CD4-positive, alpha-beta T cell (primary cell): ENCODE results near the gene TAB3. TPM values are rescaled to one million over a fixed set of nuclear protein-coding genes. Genes with fewer than 3 reads are reported as not detected.
"Not testable (repeated sequence)": the region's sequence is repeated elsewhere in the genome, so short reads cannot be mapped to it uniquely, and the experiment has no call there.

Source experiments
- ATAC-seq: fragments of 200-7000 bp; cut with Tn5 transposase; one replicate; pipeline ENCODE4 v1.10.0; 2022; ENCODE audit warnings: mild to moderate bottlenecking; ENCODE audit not compliant: poor library complexity
- CTCF ChIA-PET: fragments of 350-600 bp; sonication (Branson Sonifier 250); formaldehyde crosslinking; loops from one replicate; lab custom pipeline; 2021; ENCODE audit warnings: antibody characterized with exemption, inconsistent platforms; lab: Charles Lee
- POLR2A ChIA-PET: fragments of 350-600 bp; sonication (Branson Sonifier 250); formaldehyde crosslinking; loops from one replicate; lab custom pipeline; 2021; ENCODE audit warnings: antibody characterized with exemption, inconsistent platforms; lab: Charles Lee
- DNase-seq, 14 experiments: peaks; one replicate each; pipeline ENCODE4 v3.0.0-alpha.2; 2013 to 2020; ENCODE audit warnings: mixed read lengths in 2 of 14
- H3K27ac ChIP-seq, 2 donors: one replicate each; pipeline versions ENCODE4 v1.5.1 to v1.7.0; 2013; ENCODE audit warnings: low read length in 2 of 2, low read depth in 1 of 2, mild to moderate bottlenecking in 1 of 2
- H3K27me3 ChIP-seq, 2 experiments: 1 replicate in 1 of 2; 2 replicates in 1 of 2; pipeline versions ENCODE4 v1.6.1 to v1.7.0; 2013; ENCODE audit warnings: low read length in 2 of 2, control low read depth in 1 of 2, mild to moderate bottlenecking in 1 of 2, moderate library complexity in 1 of 2; ENCODE audit not compliant: insufficient read depth in 2 of 2, control insufficient read depth in 1 of 2
- H3K36me3 ChIP-seq: one replicate; pipeline ENCODE4 v1.6.1; 2013; ENCODE audit warnings: low read length, control low read depth; ENCODE audit not compliant: insufficient read depth
- H3K4me1 ChIP-seq: one replicate; pipeline ENCODE4 v1.6.1; 2013; ENCODE audit warnings: low read length, control low read depth; ENCODE audit not compliant: insufficient read depth
- H3K4me3 ChIP-seq: one replicate; pipeline ENCODE4 v1.5.1; 2013; ENCODE audit warnings: mild to moderate bottlenecking, low read length, moderate library complexity
- H3K9me3 ChIP-seq, 2 experiments: 1 replicate in 1 of 2; 2 replicates in 1 of 2; pipeline versions ENCODE4 v1.6.1 to v1.7.0; 2013; ENCODE audit warnings: low read length in 2 of 2, mild to moderate bottlenecking in 2 of 2, control low read depth in 1 of 2, moderate library complexity in 1 of 2; ENCODE audit not compliant: control insufficient read depth in 1 of 2, insufficient read depth in 1 of 2
- H3K27ac Mint-ChIP-seq: one replicate; pipeline ENCODE4 v1.8.0; 2020; ENCODE audit warnings: mixed read lengths
- H3K27me3 Mint-ChIP-seq: one replicate; pipeline ENCODE4 v1.8.0; 2021; ENCODE audit warnings: mixed read lengths
- H3K36me3 Mint-ChIP-seq: one replicate; pipeline ENCODE4 v1.8.0; 2021; ENCODE audit warnings: low read depth, mixed read lengths
- H3K4me1 Mint-ChIP-seq: one replicate; pipeline ENCODE4 v1.8.0; 2021; ENCODE audit warnings: low read depth, mixed read lengths
- H3K4me3 Mint-ChIP-seq: one replicate; pipeline ENCODE4 v1.8.0; 2020; ENCODE audit warnings: mild to moderate bottlenecking, mixed read lengths
- H3K9me3 Mint-ChIP-seq: one replicate; pipeline ENCODE4 v1.8.0; 2020; ENCODE audit warnings: mixed read lengths
- intact Hi-C, 2 experiments: fragments of 100-400 bp; cut with DNase I in 1 of 2; cut with micrococcal nuclease in 1 of 2; formaldehyde crosslinking; loops; one replicate each; pipeline versions ENCODE4 v1.15.1 to v1.9.0; 2023 to 2025; cut with DNase I, micrococcal nuclease
- total RNA-seq, 174 experiments: library from RNA in 2 of 174; stranded (reverse) in 2 of 174; gene quantifications; one replicate each; pipeline ENCODE4 v1.2.3 and lab custom pipeline; 2021 to 2026
- TF ChIP-seq, protein P1 (sequence below): fragments of 200-600 bp; IDR thresholded peaks from one replicate; pipeline ENCODE4 v1.8.0; 2022; ENCODE audit warnings: antibody characterized with exemption, mild to moderate bottlenecking

TAB3 gene
- total RNA-seq, 2 experiments from 2014 or later, result 24.7 to 25.6 TPM

DNA sequence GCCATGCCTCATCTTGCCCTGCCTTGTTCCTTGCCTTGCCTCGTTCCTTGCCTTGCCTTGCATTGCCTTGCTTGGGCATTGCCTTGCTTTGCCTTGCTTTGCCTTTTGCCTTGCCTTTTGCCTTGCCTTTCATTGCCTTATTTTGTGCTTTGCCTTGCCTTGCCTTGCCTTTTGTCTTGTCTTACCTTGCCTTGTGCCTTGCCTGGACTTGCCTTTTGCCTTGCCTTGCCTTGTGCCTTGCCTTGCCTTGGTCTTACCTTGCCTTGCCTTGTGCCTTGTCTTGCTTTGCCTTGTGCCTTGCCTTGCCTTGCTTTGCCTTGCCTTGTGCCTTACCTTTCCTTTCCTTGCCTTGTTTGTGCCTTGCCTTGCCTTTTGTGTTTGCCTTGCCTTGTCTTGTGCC lies 88.2 kb downstream of the TAB3 start:
- intact Hi-C loops, result no loop called here
- ChIA-PET POLR2A (no interaction called here), CTCF (no interaction called here)
- Mint-ChIP-seq H3K27me3 (no peaks in the 10 kb centered on the region), H3K36me3 (no peaks in the 10 kb centered on the region), H3K9me3 (no peaks in the 10 kb centered on the region), H3K4me3 (no peak overlapping the region), H3K27ac (no peak overlapping the region), H3K4me1 (no peaks in the 10 kb centered on the region)
- H3K4me1 ChIP-seq, result no peaks in the 10 kb centered on the region
- ATAC-seq (no peak), DNase-seq (no peak)
- H3K27ac ChIP-seq, result no peak overlapping the region
- no peaks in the 10 kb centered on the region for H3K27me3 ChIP-seq
- no peak overlapping the region for H3K4me3 ChIP-seq
- H3K36me3 ChIP-seq, result no peaks in the 10 kb centered on the region
- TF ChIP-seq, protein P1, sequence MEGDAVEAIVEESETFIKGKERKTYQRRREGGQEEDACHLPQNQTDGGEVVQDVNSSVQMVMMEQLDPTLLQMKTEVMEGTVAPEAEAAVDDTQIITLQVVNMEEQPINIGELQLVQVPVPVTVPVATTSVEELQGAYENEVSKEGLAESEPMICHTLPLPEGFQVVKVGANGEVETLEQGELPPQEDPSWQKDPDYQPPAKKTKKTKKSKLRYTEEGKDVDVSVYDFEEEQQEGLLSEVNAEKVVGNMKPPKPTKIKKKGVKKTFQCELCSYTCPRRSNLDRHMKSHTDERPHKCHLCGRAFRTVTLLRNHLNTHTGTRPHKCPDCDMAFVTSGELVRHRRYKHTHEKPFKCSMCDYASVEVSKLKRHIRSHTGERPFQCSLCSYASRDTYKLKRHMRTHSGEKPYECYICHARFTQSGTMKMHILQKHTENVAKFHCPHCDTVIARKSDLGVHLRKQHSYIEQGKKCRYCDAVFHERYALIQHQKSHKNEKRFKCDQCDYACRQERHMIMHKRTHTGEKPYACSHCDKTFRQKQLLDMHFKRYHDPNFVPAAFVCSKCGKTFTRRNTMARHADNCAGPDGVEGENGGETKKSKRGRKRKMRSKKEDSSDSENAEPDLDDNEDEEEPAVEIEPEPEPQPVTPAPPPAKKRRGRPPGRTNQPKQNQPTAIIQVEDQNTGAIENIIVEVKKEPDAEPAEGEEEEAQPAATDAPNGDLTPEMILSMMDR, result no peak
- H3K9me3 ChIP-seq, result peaks cover 0 to 13% of the 10 kb centered on the region in 2 experiments

DNA sequence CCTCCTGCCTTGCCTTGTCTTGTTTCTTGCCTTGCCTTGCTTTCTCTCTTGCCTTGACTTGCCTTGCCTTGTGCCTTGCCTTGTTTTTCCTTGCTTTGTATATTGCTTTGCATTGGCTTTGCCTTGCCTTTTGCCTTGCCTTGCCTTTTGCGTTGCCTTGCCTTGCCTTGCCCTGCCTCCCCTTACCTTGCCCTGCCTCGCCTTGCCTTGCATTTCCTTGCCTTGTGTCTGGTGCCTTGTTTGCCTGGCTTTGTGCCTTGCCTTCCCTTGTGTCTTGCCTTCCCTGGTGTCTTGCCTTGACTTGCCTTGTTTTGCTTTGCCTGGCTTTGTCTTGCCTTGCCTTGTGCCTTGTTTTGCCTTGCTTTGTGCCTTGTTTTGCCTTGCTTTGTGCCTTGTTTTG lies 89.7 kb downstream of the TAB3 start:
- TF ChIP-seq, protein P1, result no peak
- no peak for ATAC-seq
- H3K27me3 ChIP-seq, result no peaks in the 10 kb centered on the region
- no peak for DNase-seq
- H3K36me3 ChIP-seq, result no peaks in the 10 kb centered on the region
- Mint-ChIP-seq H3K4me3 (no peak overlapping the region), H3K9me3 (no peaks in the 10 kb centered on the region), H3K27ac (no peak overlapping the region), H3K36me3 (no peaks in the 10 kb centered on the region), H3K27me3 (no peaks in the 10 kb centered on the region), H3K4me1 (no peaks in the 10 kb centered on the region)
- no peaks in the 10 kb centered on the region for H3K4me1 ChIP-seq
- intact Hi-C loops, result no loop called here
- ChIA-PET CTCF (no interaction called here), POLR2A (no interaction called here)
- H3K4me3 ChIP-seq, result no peak overlapping the region
- peaks cover 0 to 20% of the 10 kb centered on the region in 2 experiments for H3K9me3 ChIP-seq
- H3K27ac ChIP-seq, result no peak overlapping the region

DNA sequence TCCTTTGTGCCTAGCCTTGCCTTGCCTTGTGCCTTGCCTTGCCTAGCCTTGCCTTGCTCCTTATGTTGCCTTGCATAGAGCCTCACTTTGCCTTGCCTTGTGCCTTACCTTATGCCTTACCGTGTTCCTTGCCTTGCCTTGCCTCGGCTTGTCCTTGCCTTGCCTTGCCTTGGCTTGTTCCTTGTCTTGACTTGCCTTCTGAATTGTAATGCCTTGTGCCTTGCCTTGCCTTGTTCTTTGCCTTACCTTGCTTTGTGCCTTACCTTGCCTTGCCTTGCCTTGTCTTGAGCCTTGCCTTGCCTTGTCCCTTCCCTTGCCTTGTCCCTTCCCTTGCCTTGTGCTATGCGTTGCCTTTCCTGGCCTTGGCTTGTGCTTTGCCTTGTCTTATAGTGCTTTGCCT lies 90.2 kb downstream of the TAB3 start:
- intact Hi-C loops, result no loop called here
- CTCF ChIA-PET, result no interaction called here
- Mint-ChIP-seq H3K36me3 (no peaks in the 10 kb centered on the region), H3K9me3 (no peaks in the 10 kb centered on the region), H3K4me1 (no peaks in the 10 kb centered on the region), H3K4me3 (no peak overlapping the region), H3K27ac (no peak overlapping the region), H3K27me3 (no peaks in the 10 kb centered on the region)
- Histone ChIP-seq H3K36me3 (no peaks in the 10 kb centered on the region), H3K4me3 (no peak overlapping the region), H3K27me3 (no peaks in the 10 kb centered on the region), H3K4me1 (no peaks in the 10 kb centered on the region), H3K9me3 (peaks cover 0 to 20% of the 10 kb centered on the region in 2 experiments), H3K27ac (no peak overlapping the region)
- POLR2A ChIA-PET, result no interaction called here
- no peak for DNase-seq
- ATAC-seq, result no peak
- TF ChIP-seq, protein P1, result no peak

DNA sequence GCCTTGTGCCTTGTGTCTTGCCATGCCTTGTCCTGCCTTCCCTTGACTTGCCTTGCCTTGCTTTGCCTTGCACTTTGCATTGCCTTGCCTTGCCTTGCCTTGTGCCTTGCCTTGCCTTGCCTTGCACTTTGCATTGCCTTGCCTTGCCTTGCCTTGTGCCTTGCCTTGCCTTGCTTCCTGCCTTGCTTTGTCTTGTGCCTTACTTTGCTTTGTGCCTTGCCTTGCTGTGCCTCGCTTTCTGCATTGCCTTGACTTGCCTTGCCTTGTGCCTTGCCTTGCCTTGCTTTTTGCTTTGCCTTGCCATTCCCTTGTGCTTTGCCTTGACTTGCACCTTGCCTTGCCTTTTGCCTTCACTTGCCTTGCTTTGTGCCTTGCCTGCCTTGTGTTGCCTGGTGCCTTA lies 91.8 kb downstream of the TAB3 start:
- H3K27ac ChIP-seq, H3K27me3 Mint-ChIP-seq, H3K9me3 Mint-ChIP-seq, H3K27ac Mint-ChIP-seq, H3K36me3 Mint-ChIP-seq, DNase-seq, POLR2A ChIA-PET, intact Hi-C loops, CTCF ChIA-PET, H3K27me3 ChIP-seq, H3K36me3 ChIP-seq, H3K4me3 ChIP-seq, ATAC-seq, H3K4me1 Mint-ChIP-seq, H3K4me1 ChIP-seq, H3K4me3 Mint-ChIP-seq: not testable (repeated sequence)
- H3K9me3 ChIP-seq, result peaks cover 0 to 24% of the 10 kb centered on the region in 2 experiments
